Mesothelial cell of epicardium (in vitro differentiated cells): ENCODE data around the gene AKAP13. TPM values are rescaled to one million over a fixed set of nuclear protein-coding genes. Genes with fewer than 3 reads are reported as not detected.

ENCODE experiments used
- DNase-seq, 2 experiments: peaks; one replicate each; pipeline ENCODE4 v3.0.0; 2021; ENCODE audit warnings: low spot score in 2 of 2; ENCODE audit not compliant: unreplicated experiment in 2 of 2
- H3K27ac Mint-ChIP-seq: 2 replicates; pipeline ENCODE4 v1.8.0; 2021; ENCODE audit warnings: mixed read lengths
- H3K27me3 Mint-ChIP-seq: 2 replicates; pipeline ENCODE4 v1.8.0; 2021; ENCODE audit warnings: low read depth, mixed read lengths
- H3K36me3 Mint-ChIP-seq: 2 replicates; pipeline ENCODE4 v1.8.0; 2021; ENCODE audit warnings: mixed read lengths
- H3K4me1 Mint-ChIP-seq: 2 replicates; pipeline ENCODE4 v1.8.0; 2021; ENCODE audit warnings: mixed read lengths
- H3K4me3 Mint-ChIP-seq: 2 replicates; pipeline ENCODE4 v1.8.0; 2021; ENCODE audit warnings: mild to moderate bottlenecking, moderate library complexity, mixed read lengths
- H3K9me3 Mint-ChIP-seq: 2 replicates; pipeline ENCODE4 v1.8.0; 2021; ENCODE audit warnings: mixed read lengths
- total RNA-seq: library from RNA; stranded (reverse); gene quantifications from 3 replicates; pipeline ENCODE4 v1.2.1, GENCODE V29; 2021
- TF ChIP-seq, protein P1 (sequence below): fragments of 200-600 bp; sonication (generic); IDR thresholded peaks from one replicate; pipeline ENCODE4 v1.5.0; 2021; ENCODE audit warnings: antibody characterized with exemption; ENCODE audit not compliant: unreplicated experiment

AKAP13 gene
- 105 to 110 TPM (median 109 TPM) in 3 replicates for total RNA-seq

DNA sequence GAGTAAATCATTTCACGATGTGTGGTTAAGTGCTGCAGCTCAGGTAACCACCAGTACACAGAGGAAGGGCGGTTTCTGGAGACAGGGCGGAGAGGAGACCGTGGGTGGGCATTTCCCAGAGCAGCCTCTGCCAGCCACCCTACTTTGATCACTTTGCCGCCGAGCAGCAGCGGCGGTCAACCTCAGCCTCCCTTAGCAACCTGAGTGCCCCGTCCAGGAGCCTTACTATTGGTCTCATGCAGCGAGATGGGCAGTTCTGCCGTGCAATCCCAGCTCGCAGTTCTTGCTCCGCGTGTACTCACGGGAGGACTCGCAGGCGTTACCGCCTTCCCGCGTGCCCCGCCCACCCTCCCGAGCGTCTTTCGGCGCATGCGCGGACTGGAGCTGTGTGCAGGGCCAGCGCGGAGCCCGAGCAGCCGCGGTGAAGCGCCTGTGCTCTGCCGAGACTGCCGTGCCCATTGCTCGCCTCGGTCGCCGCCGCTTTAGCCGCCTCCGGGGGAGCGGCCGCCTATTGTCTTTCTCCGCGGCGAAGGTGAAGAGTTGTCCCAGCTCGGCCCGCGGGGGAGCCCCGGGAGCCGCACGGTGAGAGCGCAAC, at the start of gene AKAP13:
Gene AKAP13, plus strand, starts transcription at position 387 of the 595 bp plus-strand sequence. CDS start 105,118 bp downstream, outside the sequence.
- Mint-ChIP-seq H3K36me3 (no peaks in the 10 kb centered on the region), H3K9me3 (no peaks in the 10 kb centered on the region), H3K4me1 (peaks cover 35% of the 10 kb centered on the region), H3K27ac (peak within 1 kb of the TSS; percentile 98), H3K4me3 (peak within 1 kb of the TSS; percentile 90), H3K27me3 (no peaks in the 10 kb centered on the region)
- DNase-seq, result peak; percentile 90
- TF ChIP-seq, protein P1, sequence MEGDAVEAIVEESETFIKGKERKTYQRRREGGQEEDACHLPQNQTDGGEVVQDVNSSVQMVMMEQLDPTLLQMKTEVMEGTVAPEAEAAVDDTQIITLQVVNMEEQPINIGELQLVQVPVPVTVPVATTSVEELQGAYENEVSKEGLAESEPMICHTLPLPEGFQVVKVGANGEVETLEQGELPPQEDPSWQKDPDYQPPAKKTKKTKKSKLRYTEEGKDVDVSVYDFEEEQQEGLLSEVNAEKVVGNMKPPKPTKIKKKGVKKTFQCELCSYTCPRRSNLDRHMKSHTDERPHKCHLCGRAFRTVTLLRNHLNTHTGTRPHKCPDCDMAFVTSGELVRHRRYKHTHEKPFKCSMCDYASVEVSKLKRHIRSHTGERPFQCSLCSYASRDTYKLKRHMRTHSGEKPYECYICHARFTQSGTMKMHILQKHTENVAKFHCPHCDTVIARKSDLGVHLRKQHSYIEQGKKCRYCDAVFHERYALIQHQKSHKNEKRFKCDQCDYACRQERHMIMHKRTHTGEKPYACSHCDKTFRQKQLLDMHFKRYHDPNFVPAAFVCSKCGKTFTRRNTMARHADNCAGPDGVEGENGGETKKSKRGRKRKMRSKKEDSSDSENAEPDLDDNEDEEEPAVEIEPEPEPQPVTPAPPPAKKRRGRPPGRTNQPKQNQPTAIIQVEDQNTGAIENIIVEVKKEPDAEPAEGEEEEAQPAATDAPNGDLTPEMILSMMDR, result no peak

GRCh38 chr15:85330901-85331588, 49.4 kb upstream of the AKAP13 start:
- Mint-ChIP-seq H3K36me3 (no peaks in the 10 kb centered on the region), H3K27me3 (no peaks in the 10 kb centered on the region), H3K4me1 (peaks cover 36% of the 10 kb centered on the region), H3K9me3 (peaks cover 7% of the 10 kb centered on the region), H3K4me3 (peak overlapping the region; percentile 20), H3K27ac (peak overlapping the region; percentile 95)
- DNase-seq, result peak; percentile 42 to 61
- TF ChIP-seq, protein P1, result peak; percentile 60

GRCh38 chr15:85331655-85332285, 48.6 kb upstream of the AKAP13 start:
- TF ChIP-seq, protein P1, result no peak
- Mint-ChIP-seq H3K4me3 (peak overlapping the region; percentile 20), H3K27ac (peak overlapping the region; percentile 95), H3K9me3 (peaks cover 7% of the 10 kb centered on the region), H3K27me3 (no peaks in the 10 kb centered on the region), H3K4me1 (peaks cover 37% of the 10 kb centered on the region), H3K36me3 (no peaks in the 10 kb centered on the region)
- DNase-seq, result no peak

DNA sequence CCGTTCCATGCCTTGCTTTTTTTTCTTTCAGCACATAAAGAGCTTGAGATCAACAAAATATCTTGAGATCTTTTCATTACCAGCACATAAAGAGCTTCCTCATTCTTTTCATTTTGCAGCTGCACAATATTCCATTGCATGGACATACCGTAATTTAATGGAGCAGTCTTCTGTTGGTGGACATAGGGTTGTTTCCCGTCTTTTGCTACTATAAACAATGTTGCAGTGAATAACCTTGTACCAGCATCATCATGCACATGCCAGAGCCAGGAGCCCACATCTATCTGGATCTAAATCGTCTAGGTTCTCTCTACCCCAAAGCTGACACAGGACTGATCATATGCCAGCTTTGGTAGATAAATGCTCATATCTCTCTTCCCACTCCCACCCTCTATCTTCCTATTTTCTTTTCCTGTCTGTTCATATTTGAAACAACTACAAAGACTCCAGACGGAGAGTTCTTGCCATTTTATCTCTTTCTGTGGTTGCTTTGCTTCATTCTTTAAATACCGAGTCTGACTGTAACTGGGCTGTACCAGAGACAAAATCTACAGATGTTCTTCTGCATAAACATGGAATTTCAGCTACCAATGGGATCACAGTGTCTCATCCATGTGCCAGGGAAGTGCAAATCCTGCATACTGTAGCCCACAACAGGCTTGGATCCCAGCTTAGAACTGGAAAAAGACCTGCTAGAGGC, 47.1 kb upstream of the AKAP13 start:
- H3K9me3 Mint-ChIP-seq, result peaks cover 7% of the 10 kb centered on the region
- DNase-seq, result no peak
- H3K27ac Mint-ChIP-seq, result peak overlapping the region; percentile 71
- no peaks in the 10 kb centered on the region for H3K27me3 Mint-ChIP-seq
- H3K4me1 Mint-ChIP-seq, result peaks cover 42% of the 10 kb centered on the region
- TF ChIP-seq, protein P1, result no peak
- no peak overlapping the region for H3K4me3 Mint-ChIP-seq
- H3K36me3 Mint-ChIP-seq, result no peaks in the 10 kb centered on the region

- Mint-ChIP-seq H3K27ac (peak overlapping the region; percentile 22), H3K4me3 (no peak overlapping the region), H3K36me3 (no peaks in the 10 kb centered on the region), H3K4me1 (peaks cover 42% of the 10 kb centered on the region), H3K27me3 (no peaks in the 10 kb centered on the region), H3K9me3 (peaks cover 7% of the 10 kb centered on the region)
- TF ChIP-seq, protein P1, result no peak
- DNase-seq, result no peak
These were observed 46.2 kb upstream of the AKAP13 start for GRCh38 chr15:85334241-85334640.
